OCI-LY1 (cell line): ENCODE results near the gene SEMA5A.

ENCODE experiments used
- H2AFZ ChIP-seq: fragments of 200-600 bp; sonication (generic), shearing (Covaris generic); 2 replicates; pipeline ENCODE4 v1.6.0; 2014; ENCODE audit warnings: antibody characterized with exemption, mild to moderate bottlenecking, low read length
- H3F3A ChIP-seq: fragments of 200-600 bp; sonication (generic), shearing (Covaris generic); 2 replicates; pipeline ENCODE4 v1.6.0; 2014; ENCODE audit warnings: mild to moderate bottlenecking, antibody characterized with exemption, low read length, moderate library complexity; ENCODE audit not compliant: insufficient read depth
- H3K27ac ChIP-seq: fragments of 200-600 bp; sonication (generic); 2 replicates; pipeline ENCODE4 v1.5.1; 2014; ENCODE audit warnings: low read length, mixed run types, mild to moderate bottlenecking, low read depth; ENCODE audit not compliant: poor library complexity, severe bottlenecking
- H3K27me3 ChIP-seq: fragments of 200-600 bp; sonication (generic); 2 replicates; pipeline ENCODE4 v1.6.0; 2014; ENCODE audit warnings: antibody characterized with exemption, mild to moderate bottlenecking, low read length, moderate library complexity; ENCODE audit not compliant: insufficient read depth
- H3K36me3 ChIP-seq: fragments of 200-600 bp; sonication (generic); 2 replicates; pipeline ENCODE4 v1.6.1; 2014; ENCODE audit warnings: mild to moderate bottlenecking, antibody characterized with exemption, low read length, moderate library complexity, mixed read lengths; ENCODE audit not compliant: insufficient read depth
- H3K4me1 ChIP-seq: fragments of 200-600 bp; sonication (generic); 2 replicates; pipeline ENCODE4 v1.5.1; 2014; ENCODE audit warnings: mild to moderate bottlenecking, low read length, moderate library complexity; ENCODE audit not compliant: insufficient read depth, severe bottlenecking
- H3K4me2 ChIP-seq: fragments of 200-600 bp; sonication (generic), shearing (Covaris generic); 2 replicates; pipeline ENCODE4 v1.6.1; 2014; ENCODE audit warnings: low read length
- H3K4me3 ChIP-seq: fragments of 200-600 bp; sonication (generic); 2 replicates; pipeline ENCODE4 v1.5.1; 2014; ENCODE audit warnings: low read length, low read depth, mild to moderate bottlenecking, mixed read lengths; ENCODE audit not compliant: poor library complexity, severe bottlenecking
- H3K79me2 ChIP-seq: fragments of 200-600 bp; shearing (Covaris generic); 2 replicates; pipeline ENCODE4 v1.6.1; 2016; ENCODE audit warnings: mixed run types, low read length, mixed read lengths; ENCODE audit not compliant: insufficient read depth
- H3K9ac ChIP-seq: fragments of 200-600 bp; sonication (generic), shearing (Covaris generic); 2 replicates; pipeline ENCODE4 v1.6.1; 2014; ENCODE audit warnings: mild to moderate bottlenecking, low read length, mixed read lengths
- H3K9me2 ChIP-seq: fragments of 200-600 bp; sonication (generic), shearing (Covaris generic); 2 replicates; pipeline ENCODE4 v1.6.1; 2014; ENCODE audit warnings: low read depth, mild to moderate bottlenecking, low read length, mixed read lengths
- H3K9me3 ChIP-seq: fragments of 200-600 bp; shearing (Covaris generic); 2 replicates; pipeline ENCODE4 v1.6.1; 2014; ENCODE audit warnings: low read length, mixed read lengths
- H4K20me1 ChIP-seq: fragments of 200-600 bp; sonication (generic), shearing (Covaris generic); 2 replicates; pipeline ENCODE4 v1.6.0; 2016; ENCODE audit warnings: mild to moderate bottlenecking, low read length; ENCODE audit not compliant: insufficient read depth
- CTCF ChIP-seq: fragments of 200-600 bp; sonication (generic), shearing (Covaris generic); IDR thresholded peaks from 2 replicates; pipeline ENCODE4 v1.5.1; 2017; ENCODE audit warnings: mild to moderate bottlenecking, antibody characterized with exemption, low read length, moderate library complexity, mixed read lengths
- EZH2 ChIP-seq: fragments of 200-600 bp; sonication (generic), shearing (Covaris generic); IDR thresholded peaks from 2 replicates; pipeline ENCODE4 v1.8.0; 2017; ENCODE audit warnings: borderline replicate concordance, mixed run types, mild to moderate bottlenecking, antibody characterized with exemption, low read length, moderate library complexity, mixed read lengths

Gene SEMA5A

GRCh38 chr5:9187614-9188013, 358.3 kb downstream of the SEMA5A start:
- Histone ChIP-seq H3K4me3 (no peak overlapping the region), H3F3A (no peaks in the 10 kb centered on the region), H4K20me1 (no peaks in the 10 kb centered on the region), H3K9me3 (no peaks in the 10 kb centered on the region), H3K4me1 (no peaks in the 10 kb centered on the region), H3K4me2 (no peak overlapping the region), H3K79me2 (no peaks in the 10 kb centered on the region), H3K27ac (no peak overlapping the region), H3K9me2 (no peaks in the 10 kb centered on the region), H3K9ac (no peak overlapping the region), H3K36me3 (no peaks in the 10 kb centered on the region), H3K27me3 (no peaks in the 10 kb centered on the region; the same call in 1 of the 2 replicates), H2AFZ (no peak overlapping the region)
- TF ChIP-seq EZH2 (no peak), CTCF (no peak)

- Histone ChIP-seq H3F3A (no peaks in the 10 kb centered on the region), H3K4me3 (no peak overlapping the region), H3K27me3 (no peaks in the 10 kb centered on the region; the same call in 1 of the 2 replicates), H2AFZ (no peak overlapping the region), H3K27ac (no peak overlapping the region), H3K9ac (no peak overlapping the region), H3K36me3 (no peaks in the 10 kb centered on the region), H4K20me1 (no peaks in the 10 kb centered on the region), H3K9me3 (no peaks in the 10 kb centered on the region), H3K9me2 (no peaks in the 10 kb centered on the region), H3K4me1 (no peaks in the 10 kb centered on the region), H3K79me2 (no peaks in the 10 kb centered on the region), H3K4me2 (no peak overlapping the region)
- no peak for TF ChIP-seq EZH2
- no peak for TF ChIP-seq CTCF
Measured at GRCh38 chr5:9186069-9186468, 359.8 kb downstream of the SEMA5A start.

GRCh38 chr5:9183992-9184391, 361.9 kb downstream of the SEMA5A start:
- no peaks in the 10 kb centered on the region for H3K4me1 ChIP-seq
- no peaks in the 10 kb centered on the region for H3K9me2 ChIP-seq
- no peak overlapping the region for H3K9ac ChIP-seq
- H4K20me1 ChIP-seq = no peaks in the 10 kb centered on the region
- no peaks in the 10 kb centered on the region for H3F3A ChIP-seq
- no peaks in the 10 kb centered on the region for H3K79me2 ChIP-seq
- TF ChIP-seq EZH2 (no peak), CTCF (no peak)
- H3K4me2 ChIP-seq = no peak overlapping the region
- no peaks in the 10 kb centered on the region for H3K9me3 ChIP-seq
- no peaks in the 10 kb centered on the region for H3K36me3 ChIP-seq
- H3K27me3 ChIP-seq = no peaks in the 10 kb centered on the region; the same call in 1 of the 2 replicates
- no peak overlapping the region for H3K4me3 ChIP-seq
- H2AFZ ChIP-seq = no peak overlapping the region
- no peak overlapping the region for H3K27ac ChIP-seq
